Activated CD8-positive, alpha-beta memory T cell treated with anti-CD3 and anti-CD28 coated beads for 48 hours (primary cell): ENCODE data around the gene ZFC3H1.

Experiments used
- DNase-seq, 3 experiments: peaks; one replicate each; pipeline ENCODE4 v3.0.0-alpha.2; 2020; ENCODE audit warnings: low read depth in 2 of 3, low spot score in 2 of 3

The ZFC3H1 gene

GRCh38 chr12:71636704-71637115, 26.9 kb downstream of the ZFC3H1 start:
- DNase-seq: no peak

DNA sequence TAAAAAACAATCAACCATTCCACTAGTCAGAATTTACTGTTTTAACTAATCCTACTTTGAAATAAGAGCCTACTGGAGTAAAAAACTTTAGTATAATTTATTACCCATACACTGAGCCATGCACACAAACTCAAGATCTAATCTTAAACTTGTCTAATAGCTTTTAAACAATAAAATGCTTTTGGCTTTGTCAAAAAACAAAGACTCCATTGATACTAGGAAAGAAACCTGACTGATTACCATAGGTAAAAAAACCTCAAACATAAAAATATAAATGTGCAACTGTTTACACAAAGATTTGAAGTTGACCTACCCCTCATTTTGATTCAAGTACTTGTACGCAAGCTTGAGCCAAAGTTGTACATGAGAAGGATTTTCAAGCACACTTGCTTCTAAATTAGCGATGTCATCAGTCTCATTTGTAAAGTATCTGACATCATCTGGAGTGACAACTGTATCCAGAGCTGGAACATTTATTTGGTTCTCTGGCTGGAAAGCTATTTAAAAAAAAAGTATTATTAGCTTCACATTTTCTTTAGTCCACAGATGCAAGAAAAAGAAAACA, 36.1 kb downstream of the ZFC3H1 start:
- DNase-seq: no peak

DNA sequence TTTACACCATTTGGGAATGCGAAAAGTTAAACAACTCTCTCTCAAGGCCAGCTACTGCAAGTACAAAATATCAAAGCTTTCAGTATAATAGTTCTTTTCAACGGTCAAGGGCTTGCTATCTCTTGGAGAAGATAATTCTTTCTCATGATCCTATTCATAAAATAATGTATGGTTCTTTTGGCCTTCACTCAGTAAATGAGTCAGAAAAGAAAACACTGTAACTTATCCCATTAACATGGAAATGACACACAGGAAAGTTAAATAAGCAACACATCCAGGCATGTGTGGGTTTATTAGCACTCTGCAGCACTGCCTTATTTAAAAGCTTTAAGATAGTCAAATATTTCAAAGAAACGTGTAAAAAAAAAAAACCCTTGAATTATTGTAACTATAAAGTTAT, 36.9 kb downstream of the ZFC3H1 start:
- no peak for DNase-seq

GRCh38 chr12:71626098-71626497, 37.5 kb downstream of the ZFC3H1 start:
- no peak for DNase-seq

GRCh38 chr12:71625476-71625875, 38.2 kb downstream of the ZFC3H1 start:
- DNase-seq: no peak

- no peak for DNase-seq
Measured at GRCh38 chr12:71621938-71622337, 41.7 kb downstream of the ZFC3H1 start.

GRCh38 chr12:71610031-71610795, 53.4 kb downstream of the ZFC3H1 start:
- no peak for DNase-seq

- no peak for DNase-seq
Measured at GRCh38 chr12:71607494-71608330, 55.9 kb downstream of the ZFC3H1 start.

- DNase-seq: no peak
Measured at GRCh38 chr12:71605039-71605438, 58.6 kb downstream of the ZFC3H1 start.

GRCh38 chr12:71602761-71603577, 60.7 kb downstream of the ZFC3H1 start:
- DNase-seq: no peak

- DNase-seq: no peak
Measured at GRCh38 chr12:71601546-71601945, 62.1 kb downstream of the ZFC3H1 start.

DNA sequence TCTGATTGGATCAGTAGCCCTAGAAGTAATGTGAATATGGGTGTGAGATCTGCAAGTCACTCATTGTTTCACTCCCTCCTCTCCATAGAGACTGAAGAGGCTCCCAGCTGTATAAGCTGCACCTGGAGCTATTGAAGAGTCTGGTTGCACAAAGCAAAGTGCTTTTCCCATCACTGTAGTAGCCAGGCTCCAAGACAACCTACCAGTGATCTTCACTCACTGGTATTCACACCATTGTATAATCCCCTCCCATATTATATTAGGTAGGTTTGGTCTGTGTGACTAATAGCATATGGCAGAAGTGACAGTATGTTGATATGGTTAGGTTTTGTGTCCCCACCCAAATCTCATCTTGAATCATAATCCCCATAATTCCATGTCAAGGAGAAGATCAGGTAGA, 64.4 kb downstream of the ZFC3H1 start:
- DNase-seq: no peak

DNA sequence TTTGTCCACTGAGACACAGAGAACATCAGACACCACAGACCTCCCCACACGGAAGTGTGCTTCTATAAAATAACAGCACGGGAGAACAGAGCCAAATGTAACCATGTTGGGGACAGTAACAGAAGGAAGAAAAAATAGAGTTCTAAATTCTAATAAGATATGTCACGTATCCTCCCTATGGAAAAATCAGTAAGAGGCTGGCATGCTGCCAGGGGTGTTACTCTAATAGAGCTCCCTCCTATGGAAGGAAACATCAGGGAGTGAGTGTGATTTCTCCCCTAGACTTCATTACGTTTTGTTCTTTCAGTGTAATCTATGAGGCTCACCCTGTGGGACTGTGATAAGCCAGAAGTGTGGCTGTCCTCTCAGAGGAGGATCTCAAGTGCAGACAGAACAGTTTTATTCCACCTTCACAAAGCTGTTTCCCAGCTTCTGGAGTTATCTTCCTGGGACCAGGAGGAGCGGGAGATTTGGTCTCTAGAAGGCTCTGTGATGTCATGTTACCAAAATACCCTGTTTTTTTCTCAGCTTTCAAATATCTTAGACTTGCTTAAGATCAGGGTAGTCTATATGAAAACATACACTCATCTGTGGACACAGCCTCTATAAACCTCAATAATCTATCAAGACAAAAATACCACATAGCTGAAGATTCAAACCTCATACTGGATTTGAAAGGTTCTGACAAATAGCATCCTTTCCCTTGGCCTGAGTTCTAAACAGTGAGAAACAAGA, 69.3 kb downstream of the ZFC3H1 start:
- DNase-seq: no peak

DNA sequence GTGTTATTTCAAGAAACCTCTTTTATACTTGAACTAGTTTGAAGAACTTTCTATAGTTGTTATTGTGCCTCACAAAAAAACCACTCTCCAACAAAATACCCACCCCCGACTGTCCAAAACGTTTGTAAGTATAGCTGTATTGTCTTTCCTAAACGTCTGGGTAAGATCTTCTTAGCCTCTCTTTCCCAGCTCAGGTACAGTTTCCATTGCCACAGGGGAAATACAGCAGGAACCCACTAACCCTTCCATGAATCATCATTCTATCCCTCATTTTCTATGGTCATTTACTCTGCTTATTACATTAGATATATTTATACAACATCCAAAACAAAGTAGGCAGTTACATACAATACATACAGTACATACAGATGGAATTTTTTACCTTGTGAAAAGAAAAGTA, 70.8 kb downstream of the ZFC3H1 start:
- DNase-seq: no peak

- DNase-seq: no peak
Measured at GRCh38 chr12:71591601-71592000, 72.0 kb downstream of the ZFC3H1 start.

GRCh38 chr12:71589478-71589881, 74.2 kb downstream of the ZFC3H1 start:
- no peak for DNase-seq

- no peak for DNase-seq
Measured at GRCh38 chr12:71587012-71587411, 76.6 kb downstream of the ZFC3H1 start.

DNA sequence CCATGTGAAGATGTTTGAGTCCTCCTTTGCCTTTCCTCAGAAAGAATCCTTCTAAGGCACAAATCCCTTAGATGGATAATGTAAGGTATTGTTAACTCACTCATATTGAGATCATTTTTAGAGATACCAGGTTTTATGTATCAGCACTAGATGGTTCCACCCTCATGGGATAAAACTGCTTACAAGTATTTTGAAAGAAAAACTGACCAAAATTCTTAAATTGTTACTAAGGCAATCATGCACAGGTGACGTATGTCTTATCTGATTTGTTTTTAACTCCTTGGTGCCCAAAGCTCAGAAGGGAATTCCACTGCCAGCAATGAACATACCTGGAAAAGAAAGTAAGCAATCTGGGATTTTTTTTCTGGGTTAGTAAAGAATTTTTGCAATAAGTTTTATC, 78.4 kb downstream of the ZFC3H1 start:
- no peak for DNase-seq

DNA sequence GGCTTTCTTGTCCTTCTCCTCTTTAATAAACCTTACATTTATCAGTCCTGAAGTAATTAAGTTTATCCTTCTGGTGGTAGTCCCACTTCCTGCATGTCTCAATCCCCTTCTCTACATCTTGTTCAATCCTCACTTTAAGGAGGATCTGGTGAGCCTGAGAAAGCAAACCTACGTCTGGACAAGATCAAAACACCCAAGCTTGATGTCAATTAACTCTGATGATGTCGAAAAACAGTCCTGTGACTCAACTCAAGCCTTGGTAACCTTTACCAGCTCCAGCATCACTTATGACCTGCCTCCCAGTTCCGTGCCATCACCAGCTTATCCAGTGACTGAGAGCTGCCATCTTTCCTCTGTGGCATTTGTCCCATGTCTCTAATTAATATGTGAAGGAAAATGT, 79.3 kb downstream of the ZFC3H1 start:
- DNase-seq: no peak

- no peak for DNase-seq
Measured at GRCh38 chr12:71582925-71583324, 80.7 kb downstream of the ZFC3H1 start.

GRCh38 chr12:71581206-71581605, 82.4 kb downstream of the ZFC3H1 start:
- DNase-seq: no peak
